Dendritic cell treated with granulocyte-macrophage colony-stimulating factor and Interleukin-4, amounts not matched to agents 40 ng/mL and 50 ng/mL, for 4 days (primary cell): Measurements from ENCODE around the gene TOR1A.

ENCODE experiments used
- H3K27ac Mint-ChIP-seq: one replicate; pipeline ENCODE4 v1.8.0; 2022; ENCODE audit warnings: mild to moderate bottlenecking, mixed read lengths
- H3K27me3 Mint-ChIP-seq: one replicate; pipeline ENCODE4 v1.8.0; 2022; ENCODE audit warnings: mild to moderate bottlenecking, mixed read lengths
- H3K36me3 Mint-ChIP-seq: one replicate; pipeline ENCODE4 v1.8.0; 2022; ENCODE audit warnings: low read depth, mixed read lengths
- H3K4me1 Mint-ChIP-seq: one replicate; pipeline ENCODE4 v1.8.0; 2022; ENCODE audit warnings: low read depth, mixed read lengths
- H3K4me3 Mint-ChIP-seq: one replicate; pipeline ENCODE4 v1.8.0; 2022; ENCODE audit warnings: mild to moderate bottlenecking, moderate library complexity, mixed read lengths
- H3K9me3 Mint-ChIP-seq: one replicate; pipeline ENCODE4 v1.8.0; 2022; ENCODE audit warnings: mixed read lengths
- intact Hi-C: fragments of 100-400 bp; cut with micrococcal nuclease; formaldehyde crosslinking; loops from one replicate; pipeline ENCODE4 v1.15.0; 2022

The TOR1A gene

GRCh38 chr9:129860653-129861446 lies 36.9 kb upstream of the TOR1A start:
- Mint-ChIP-seq H3K36me3 (peaks cover 91% of the 10 kb centered on the region), H3K4me1 (peaks cover 9% of the 10 kb centered on the region), H3K27ac (no peak overlapping the region), H3K27me3 (no peaks in the 10 kb centered on the region), H3K9me3 (no peaks in the 10 kb centered on the region), H3K4me3 (no peak overlapping the region)
- intact Hi-C loops: no loop called here

GRCh38 chr9:129858167-129858962 lies 34.4 kb upstream of the TOR1A start:
- Mint-ChIP-seq H3K9me3 (no peaks in the 10 kb centered on the region), H3K27me3 (no peaks in the 10 kb centered on the region), H3K27ac (no peak overlapping the region), H3K4me1 (no peaks in the 10 kb centered on the region), H3K4me3 (no peak overlapping the region), H3K36me3 (peaks cover 94% of the 10 kb centered on the region)
- intact Hi-C loops: no loop called here

DNA sequence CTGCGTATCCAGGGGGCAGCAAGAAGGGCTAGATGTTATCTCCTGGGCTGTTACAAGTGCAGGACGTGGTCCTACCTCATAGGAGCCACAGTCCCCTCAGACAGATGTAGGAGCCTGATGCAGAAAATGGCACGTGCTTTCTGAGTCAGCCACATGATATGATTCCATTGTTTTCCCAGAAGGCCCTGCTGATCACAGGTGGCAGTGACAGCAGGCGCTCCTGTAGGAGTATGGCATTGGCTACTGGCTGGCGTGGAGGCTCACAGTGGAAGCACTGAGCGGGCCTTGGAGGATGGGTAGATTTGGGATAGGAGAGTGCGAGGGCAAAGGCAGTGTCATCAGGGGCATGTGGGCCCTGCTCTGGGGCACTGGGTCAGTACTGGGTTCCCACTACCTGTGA lies 33.3 kb upstream of the TOR1A start:
- intact Hi-C loops: no loop called here
- Mint-ChIP-seq H3K36me3 (peaks cover 94% of the 10 kb centered on the region), H3K27ac (no peak overlapping the region)

DNA sequence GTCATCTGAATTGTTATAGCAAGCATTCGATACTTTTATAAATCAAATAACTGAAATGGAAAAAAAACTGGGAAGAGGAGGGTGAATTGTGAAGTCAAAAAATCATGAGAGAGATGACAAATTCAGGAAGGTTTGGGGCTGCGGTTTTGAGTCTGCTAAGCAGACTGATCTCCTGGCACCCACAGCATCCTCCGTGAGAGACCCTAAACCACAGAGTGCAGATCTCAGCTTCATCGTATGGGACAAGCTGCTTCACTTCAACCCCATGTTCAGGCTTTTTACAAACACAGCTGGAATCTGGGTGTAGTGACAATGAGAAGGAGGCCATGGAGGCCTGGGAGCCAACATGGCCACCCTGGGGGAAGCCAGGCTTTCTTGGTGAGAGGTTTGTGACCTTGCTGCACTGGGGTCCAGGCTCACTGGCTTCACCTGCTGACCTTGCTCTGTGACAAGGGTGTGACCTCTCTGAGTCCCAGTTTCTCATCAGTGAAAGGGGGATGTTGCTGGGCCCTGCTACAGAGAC lies 30.7 kb upstream of the TOR1A start:
- no peak overlapping the region for H3K27ac Mint-ChIP-seq
- no peaks in the 10 kb centered on the region for H3K27me3 Mint-ChIP-seq
- intact Hi-C loops: no loop called here
- peaks cover 100% of the 10 kb centered on the region for H3K36me3 Mint-ChIP-seq
- H3K4me3 Mint-ChIP-seq: no peak overlapping the region
- no peaks in the 10 kb centered on the region for H3K9me3 Mint-ChIP-seq
- H3K4me1 Mint-ChIP-seq: no peaks in the 10 kb centered on the region

More for the DNA sequence above, 33.3 kb upstream of the TOR1A start:
- Mint-ChIP-seq H3K27me3 (no peaks in the 10 kb centered on the region), H3K4me3 (no peak overlapping the region), H3K4me1 (no peaks in the 10 kb centered on the region), H3K9me3 (no peaks in the 10 kb centered on the region)

DNA sequence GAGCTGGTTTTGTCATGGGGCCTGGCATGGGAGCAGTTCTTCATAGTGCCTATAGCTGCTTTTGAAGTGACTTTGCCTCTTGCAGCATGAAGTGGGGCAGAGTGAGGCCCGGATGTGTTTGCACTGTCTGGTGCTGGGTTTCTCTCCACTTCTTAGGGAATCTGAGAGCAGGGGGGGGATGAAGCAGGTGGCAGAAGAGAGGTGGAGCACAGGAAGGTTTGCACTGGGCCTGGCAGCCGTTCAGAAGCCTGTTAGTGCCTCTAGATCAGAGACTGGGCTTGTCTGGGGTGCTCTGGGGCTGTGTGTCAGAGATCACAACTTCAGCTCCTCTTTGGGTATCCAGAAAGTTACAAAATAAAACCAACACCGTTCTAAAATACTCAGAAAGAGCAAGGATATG lies 29.7 kb upstream of the TOR1A start:
- no peaks in the 10 kb centered on the region for H3K4me1 Mint-ChIP-seq
- H3K36me3 Mint-ChIP-seq: peaks cover 92% of the 10 kb centered on the region
- no peaks in the 10 kb centered on the region for H3K9me3 Mint-ChIP-seq
- no peak overlapping the region for H3K27ac Mint-ChIP-seq
- no peaks in the 10 kb centered on the region for H3K27me3 Mint-ChIP-seq
- no peak overlapping the region for H3K4me3 Mint-ChIP-seq
- intact Hi-C loops: no loop called here

- intact Hi-C loops: no loop called here
- Mint-ChIP-seq H3K36me3 (peaks cover 81% of the 10 kb centered on the region), H3K27ac (no peak overlapping the region), H3K9me3 (no peaks in the 10 kb centered on the region), H3K4me3 (no peak overlapping the region), H3K27me3 (no peaks in the 10 kb centered on the region), H3K4me1 (no peaks in the 10 kb centered on the region)
These were observed 28.6 kb upstream of the TOR1A start for GRCh38 chr9:129852579-129852978.

DNA sequence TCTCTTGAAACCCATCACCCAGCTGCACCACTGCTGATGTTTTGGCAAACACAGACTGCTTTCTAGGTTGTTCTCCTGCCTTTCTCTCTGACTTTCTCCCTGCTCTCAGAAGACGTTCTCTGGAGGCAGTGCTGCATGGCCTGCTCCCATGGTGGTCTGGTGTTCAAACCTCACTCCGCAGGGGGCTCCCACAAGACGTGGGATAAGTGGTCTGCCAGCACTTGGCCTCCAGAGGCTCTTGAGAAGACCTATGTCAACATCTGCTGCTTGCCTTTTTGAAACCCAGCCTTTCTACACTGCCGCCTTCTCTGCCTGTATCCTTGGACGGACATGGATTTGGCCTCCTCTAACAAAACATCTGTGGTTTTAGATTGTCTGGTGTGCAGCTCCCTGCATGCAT lies 27.9 kb upstream of the TOR1A start:
- Mint-ChIP-seq H3K27me3 (no peaks in the 10 kb centered on the region), H3K4me1 (peaks cover 4% of the 10 kb centered on the region), H3K4me3 (no peak overlapping the region), H3K27ac (no peak overlapping the region), H3K9me3 (no peaks in the 10 kb centered on the region), H3K36me3 (peaks cover 74% of the 10 kb centered on the region)
- intact Hi-C loops: no loop called here

GRCh38 chr9:129850821-129851550 lies 27.1 kb upstream of the TOR1A start:
- Mint-ChIP-seq H3K4me1 (peaks cover 8% of the 10 kb centered on the region), H3K36me3 (peaks cover 65% of the 10 kb centered on the region), H3K27me3 (no peaks in the 10 kb centered on the region), H3K27ac (no peak overlapping the region), H3K9me3 (no peaks in the 10 kb centered on the region), H3K4me3 (no peak overlapping the region)
- intact Hi-C loops: no loop called here

- Mint-ChIP-seq H3K4me1 (peaks cover 8% of the 10 kb centered on the region), H3K4me3 (no peak overlapping the region), H3K9me3 (no peaks in the 10 kb centered on the region), H3K36me3 (peaks cover 54% of the 10 kb centered on the region), H3K27ac (no peak overlapping the region), H3K27me3 (no peaks in the 10 kb centered on the region)
- intact Hi-C loops: no loop called here
These were observed 26.0 kb upstream of the TOR1A start for GRCh38 chr9:129849901-129850300.

- Mint-ChIP-seq H3K27ac (no peak overlapping the region), H3K27me3 (no peaks in the 10 kb centered on the region), H3K4me3 (no peak overlapping the region), H3K4me1 (peaks cover 8% of the 10 kb centered on the region), H3K9me3 (no peaks in the 10 kb centered on the region), H3K36me3 (peaks cover 44% of the 10 kb centered on the region)
- intact Hi-C loops: no loop called here
These were observed 24.9 kb upstream of the TOR1A start for GRCh38 chr9:129848712-129849441.

DNA sequence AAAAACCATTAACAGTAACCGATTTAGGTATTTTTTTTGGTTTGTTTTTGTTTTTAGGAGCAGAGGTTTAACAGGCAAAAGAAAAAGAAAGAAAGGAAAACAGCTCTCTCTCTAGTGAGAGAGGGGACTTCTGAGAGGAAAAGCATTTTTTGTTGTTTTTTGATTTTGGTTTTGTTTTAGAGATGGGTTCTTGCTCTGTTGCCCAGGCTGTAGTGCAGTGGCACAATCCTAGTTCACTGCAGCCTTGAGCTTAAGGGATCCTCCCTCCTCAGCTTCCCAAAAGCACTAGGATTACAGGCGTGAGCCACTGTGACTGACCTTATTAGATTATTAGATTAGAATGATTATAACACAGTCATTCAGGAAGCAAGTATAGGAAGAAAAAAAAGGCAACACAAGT lies 21.4 kb upstream of the TOR1A start:
- intact Hi-C loops: no loop called here
- H3K36me3 Mint-ChIP-seq: peaks cover 9% of the 10 kb centered on the region
- H3K4me3 Mint-ChIP-seq: no peak overlapping the region

GRCh38 chr9:129841071-129841470 lies 17.1 kb upstream of the TOR1A start:
- no peak overlapping the region for H3K27ac Mint-ChIP-seq
- H3K4me3 Mint-ChIP-seq: no peak overlapping the region
- H3K36me3 Mint-ChIP-seq: peaks cover 6% of the 10 kb centered on the region
- intact Hi-C loops: no loop called here
- H3K27me3 Mint-ChIP-seq: no peaks in the 10 kb centered on the region
- H3K4me1 Mint-ChIP-seq: peaks cover 34% of the 10 kb centered on the region
- H3K9me3 Mint-ChIP-seq: no peaks in the 10 kb centered on the region

More for the DNA sequence above, 21.4 kb upstream of the TOR1A start:
- Mint-ChIP-seq H3K4me1 (peaks cover 8% of the 10 kb centered on the region), H3K9me3 (no peaks in the 10 kb centered on the region), H3K27me3 (no peaks in the 10 kb centered on the region), H3K27ac (no peak overlapping the region)

DNA sequence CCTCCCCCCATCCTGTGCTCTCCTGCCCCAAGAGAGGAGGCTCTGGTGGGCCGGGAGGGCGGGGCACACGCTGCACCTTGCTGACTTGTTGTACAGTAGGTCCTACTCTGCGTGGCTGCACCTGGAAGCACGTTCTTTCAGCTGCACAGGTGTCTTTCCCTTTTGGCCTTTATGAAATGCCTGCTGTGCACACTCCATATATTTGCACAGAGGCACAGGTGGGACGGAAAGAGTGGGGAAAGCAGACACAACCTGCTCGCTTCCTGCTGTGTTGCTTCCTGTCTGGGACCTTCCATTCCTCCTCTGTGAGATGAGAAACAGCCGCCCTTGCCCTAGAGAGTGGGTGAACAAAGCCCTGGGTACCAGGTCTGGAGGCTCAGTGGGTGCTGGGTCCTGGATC lies 16.1 kb upstream of the TOR1A start:
- H3K9me3 Mint-ChIP-seq: no peaks in the 10 kb centered on the region
- H3K27me3 Mint-ChIP-seq: no peaks in the 10 kb centered on the region
- H3K4me3 Mint-ChIP-seq: no peak overlapping the region
- peaks cover 16% of the 10 kb centered on the region for H3K36me3 Mint-ChIP-seq
- peaks cover 39% of the 10 kb centered on the region for H3K4me1 Mint-ChIP-seq
- H3K27ac Mint-ChIP-seq: no peak overlapping the region
- intact Hi-C loops: no loop called here
